IPS DF 19.7 (cell line): ENCODE data around the gene KMT2B.

Experiments used
- DNase-seq: peaks from one replicate; pipeline ENCODE4 v3.0.0-alpha.2; 2013; ENCODE audit warnings: low read depth, low spot score

Gene KMT2B

GRCh38 chr19:35777086-35777841, 59.5 kb downstream of the KMT2B start:
- no peak for DNase-seq

GRCh38 chr19:35777961-35778360, 60.2 kb downstream of the KMT2B start:
- no peak for DNase-seq

GRCh38 chr19:35779033-35779432, 61.2 kb downstream of the KMT2B start:
- no peak for DNase-seq

- DNase-seq, result no peak
These were observed 62.3 kb downstream of the KMT2B start for GRCh38 chr19:35780058-35780457.

GRCh38 chr19:35780717-35781116, 62.9 kb downstream of the KMT2B start:
- no peak for DNase-seq

GRCh38 chr19:35781650-35782049, 63.8 kb downstream of the KMT2B start:
- DNase-seq, result no peak

GRCh38 chr19:35782589-35782988, 64.8 kb downstream of the KMT2B start:
- no peak for DNase-seq

GRCh38 chr19:35783469-35784434, 65.9 kb downstream of the KMT2B start:
- no peak for DNase-seq

- peak; percentile 64 for DNase-seq
These were observed 66.9 kb downstream of the KMT2B start for GRCh38 chr19:35784503-35785338.

GRCh38 chr19:35785339-35785627, 67.5 kb downstream of the KMT2B start:
- DNase-seq, result no peak

GRCh38 chr19:35786299-35787160, 68.7 kb downstream of the KMT2B start:
- no peak for DNase-seq

GRCh38 chr19:35787227-35787799, 69.5 kb downstream of the KMT2B start:
- DNase-seq, result no peak
